GM12892 (cell line): ENCODE data around the gene COL7A1.

Experiments used
- POLR2A ChIP-seq: IDR thresholded peaks from 2 replicates; pipeline ENCODE4 v1.6.1; 2011; ENCODE audit warnings: low read depth, low read length, control low read depth
- POLR2AphosphoS5 ChIP-seq: IDR thresholded peaks from 2 replicates; pipeline ENCODE4 v1.6.1; 2011; ENCODE audit warnings: low read depth, low read length, control low read depth
- TAF1 ChIP-seq: IDR thresholded peaks from 2 replicates; pipeline ENCODE4 v1.6.1; 2011; ENCODE audit warnings: low read depth, mild to moderate bottlenecking, control low read depth, low read length, borderline replicate concordance

DNA sequence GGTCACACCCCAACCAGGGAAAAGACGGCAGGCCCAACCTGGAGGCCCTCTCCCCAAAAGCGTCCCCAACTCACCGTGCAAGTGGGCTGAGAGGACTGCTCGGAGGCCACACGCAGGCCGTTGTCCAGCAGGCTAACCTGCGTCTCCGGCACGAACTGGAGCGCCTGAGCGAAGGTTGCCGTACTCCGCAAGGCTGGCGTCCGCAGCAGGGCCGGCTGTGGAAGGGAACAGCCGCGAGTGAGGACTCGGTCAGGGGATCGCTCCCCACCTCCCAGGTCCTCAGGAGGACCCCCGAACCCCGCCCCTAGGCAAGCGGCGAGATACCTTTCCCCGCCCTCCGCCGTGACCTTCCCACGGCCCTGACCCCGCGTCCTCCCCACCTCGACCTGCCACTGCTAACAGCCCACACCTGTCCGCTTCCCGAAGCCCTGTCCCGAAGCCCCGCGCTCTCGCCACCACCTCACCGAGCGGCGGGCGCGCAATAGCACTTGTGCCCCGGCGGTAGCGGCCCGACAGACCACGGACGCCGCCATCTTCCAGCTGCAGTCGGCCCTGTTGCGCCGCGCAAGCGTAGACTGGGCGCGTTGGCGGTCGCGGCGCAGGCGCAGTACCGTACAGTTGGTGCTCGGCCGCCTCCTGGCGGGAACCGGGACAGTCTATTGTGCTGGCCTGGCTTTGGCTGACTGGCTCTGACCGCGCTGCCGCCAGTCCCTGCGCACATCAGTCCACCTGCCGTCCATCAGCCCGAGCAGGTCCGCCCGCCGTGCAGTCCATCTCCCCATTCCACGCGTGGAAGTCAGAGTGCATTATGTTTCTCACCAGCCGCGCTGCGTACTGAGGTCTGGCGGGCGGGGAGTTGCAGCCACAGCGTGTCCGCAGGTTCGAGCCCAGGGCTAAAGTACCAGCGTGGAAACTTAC, 14.2 kb upstream of the COL7A1 start, which contains the start of gene UQCRC1:
- TF ChIP-seq POLR2A (peak; percentile 97), POLR2AphosphoS5 (peak; percentile 88), TAF1 (peak; percentile 86)
